GM18858 (cell line): ENCODE results near the gene UBE2V1.
"Not testable (repeated sequence)": the region's sequence is repeated elsewhere in the genome, so short reads cannot be mapped to it uniquely, and the experiment has no call there.

Source experiments
- ATAC-seq: cut with Tn5 transposase; IDR thresholded peaks from one replicate; pipeline ENCODE4 v1.9.1; 2021; ENCODE audit not compliant: unreplicated experiment

UBE2V1 gene

DNA sequence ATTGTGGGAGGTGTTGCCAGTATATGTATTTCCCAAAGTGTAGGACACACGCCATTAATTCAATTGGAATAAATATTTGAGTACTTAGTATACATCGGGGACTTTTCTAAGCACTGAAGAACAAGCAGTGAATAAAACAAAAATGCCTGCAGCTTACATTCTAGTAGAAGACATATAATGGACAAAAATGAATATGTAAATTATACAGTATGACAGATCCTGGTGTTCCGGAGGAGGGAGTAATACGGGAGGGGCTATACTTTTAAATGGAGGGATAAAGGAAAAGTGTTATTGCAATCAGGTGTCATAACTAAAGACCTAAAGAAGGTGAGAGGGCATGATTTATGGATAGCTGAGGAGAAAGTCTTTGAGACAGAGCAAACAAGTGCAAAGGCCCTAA, 15.1 kb downstream of the UBE2V1 start:
- no peak for ATAC-seq

DNA sequence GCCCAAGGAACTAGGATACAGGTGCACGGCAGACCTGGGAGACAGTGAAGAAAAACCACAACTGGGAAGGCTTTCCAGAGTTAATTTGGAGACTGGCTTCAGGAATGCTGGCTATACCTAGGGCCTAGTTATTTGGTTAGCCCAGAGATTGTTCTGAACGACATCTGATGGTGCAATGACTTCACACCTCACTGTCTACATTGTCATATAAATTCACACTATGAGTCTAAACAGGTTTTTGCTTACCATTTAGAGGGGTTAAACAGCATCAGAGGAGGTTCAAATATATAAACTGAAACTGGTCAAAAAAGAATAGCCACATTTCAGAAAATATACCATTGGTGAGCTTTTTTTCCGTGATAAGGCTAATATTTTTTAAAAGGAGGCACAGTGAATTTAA, 16.7 kb downstream of the UBE2V1 start:
- no peak for ATAC-seq

DNA sequence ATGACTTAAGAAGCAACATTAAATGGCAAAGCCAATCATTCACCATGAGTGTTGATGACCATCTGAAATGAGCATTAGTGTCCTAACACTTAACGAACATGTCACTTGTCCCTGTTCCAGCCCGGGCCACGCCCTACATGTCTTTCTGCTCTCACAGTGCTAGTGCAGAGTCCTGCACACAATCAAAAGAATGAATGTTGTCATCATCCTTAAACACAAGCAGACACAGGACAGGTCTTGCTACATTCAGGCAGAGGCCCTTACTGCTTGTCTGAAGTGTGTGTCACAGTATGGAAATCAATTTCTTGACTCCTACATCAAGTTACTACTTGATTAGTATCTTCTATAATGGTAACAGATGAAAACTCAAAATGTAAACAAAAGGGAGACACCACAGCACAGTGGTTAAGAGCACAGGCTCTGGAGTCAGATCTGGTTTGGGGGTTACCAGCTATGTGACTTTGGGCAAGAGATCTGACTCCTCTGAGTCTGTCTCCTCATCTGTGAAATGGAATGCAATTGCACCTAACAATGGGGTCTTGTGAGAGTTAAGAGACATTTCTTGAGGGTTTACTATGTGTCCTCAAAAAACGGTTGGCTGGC, 17.4 kb downstream of the UBE2V1 start:
- no peak for ATAC-seq

DNA sequence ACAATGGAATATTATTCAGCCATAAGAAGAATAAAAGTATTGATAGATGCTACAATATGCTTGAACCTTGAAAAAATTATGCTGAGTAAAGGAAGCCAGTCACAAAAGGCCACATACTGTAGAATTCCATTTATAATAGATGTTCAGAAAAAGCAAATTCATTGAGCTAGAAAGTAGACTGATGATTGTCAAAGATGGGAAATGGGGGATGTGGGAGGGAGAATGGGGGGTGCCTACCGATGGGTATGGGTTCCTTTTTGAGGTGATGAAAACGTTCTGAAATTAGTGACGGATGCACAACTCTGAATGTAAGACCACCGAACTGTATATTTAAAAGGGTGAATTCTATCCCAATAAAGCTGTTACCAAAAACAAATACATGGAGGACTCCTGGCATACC, 18.4 kb downstream of the UBE2V1 start:
- ATAC-seq: no peak

DNA sequence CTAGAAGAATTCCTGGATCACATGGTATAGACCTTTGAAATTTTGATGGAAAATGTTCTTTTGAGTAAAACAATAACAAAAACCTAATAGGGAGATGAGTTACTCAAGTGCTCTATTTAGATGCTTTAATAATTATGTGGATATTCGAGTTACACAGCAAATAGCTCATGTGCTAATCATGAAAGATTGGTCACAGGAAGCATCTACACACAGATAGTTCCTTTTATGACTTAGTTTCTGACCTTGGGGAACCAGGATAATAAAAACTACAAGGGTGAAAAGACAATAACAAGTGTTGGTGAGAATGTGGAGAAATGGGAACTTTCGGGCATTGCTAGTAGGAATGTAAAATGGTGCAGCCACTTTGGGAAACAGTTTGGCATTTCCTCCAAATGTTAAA, 19.7 kb downstream of the UBE2V1 start:
- no peak for ATAC-seq

DNA sequence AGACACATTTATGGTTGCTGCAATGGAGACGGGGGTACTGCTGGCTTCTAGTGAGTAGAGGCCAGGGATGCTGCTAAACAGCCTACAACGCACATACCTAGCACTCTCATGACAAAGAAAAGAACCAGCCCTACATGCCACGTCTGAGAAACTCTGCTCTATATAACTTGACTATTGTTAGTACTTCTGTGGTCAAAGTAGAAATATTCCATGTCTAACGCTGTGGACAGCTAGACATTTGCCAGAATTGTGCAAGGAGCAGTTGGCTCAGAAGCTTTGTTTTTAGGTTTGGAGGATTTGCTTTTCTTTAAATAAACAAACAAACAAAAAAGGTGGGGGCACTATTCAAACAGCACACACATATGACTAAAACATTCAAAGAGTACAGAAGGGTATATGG, 20.5 kb downstream of the UBE2V1 start:
- no peak for ATAC-seq

DNA sequence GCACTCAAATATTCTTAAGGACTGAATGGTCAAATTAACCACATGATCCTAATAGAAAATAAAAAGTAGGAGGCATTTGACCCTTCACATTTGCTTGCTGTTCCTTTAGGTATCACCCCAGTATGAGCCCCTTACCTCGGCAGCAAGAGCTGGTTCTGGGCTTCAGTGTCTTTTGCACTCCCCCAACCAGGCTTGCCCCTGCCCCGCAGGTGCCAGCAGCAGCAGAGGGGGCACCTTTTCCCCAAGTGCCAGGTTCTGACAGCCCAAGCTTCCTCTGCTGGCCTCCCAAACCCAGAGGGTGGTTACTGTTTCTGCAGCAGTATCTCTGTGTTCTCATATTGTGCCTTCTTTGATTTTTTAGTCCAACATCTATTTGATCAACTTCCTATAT, 23.2 kb downstream of the UBE2V1 start:
- no peak for ATAC-seq

DNA sequence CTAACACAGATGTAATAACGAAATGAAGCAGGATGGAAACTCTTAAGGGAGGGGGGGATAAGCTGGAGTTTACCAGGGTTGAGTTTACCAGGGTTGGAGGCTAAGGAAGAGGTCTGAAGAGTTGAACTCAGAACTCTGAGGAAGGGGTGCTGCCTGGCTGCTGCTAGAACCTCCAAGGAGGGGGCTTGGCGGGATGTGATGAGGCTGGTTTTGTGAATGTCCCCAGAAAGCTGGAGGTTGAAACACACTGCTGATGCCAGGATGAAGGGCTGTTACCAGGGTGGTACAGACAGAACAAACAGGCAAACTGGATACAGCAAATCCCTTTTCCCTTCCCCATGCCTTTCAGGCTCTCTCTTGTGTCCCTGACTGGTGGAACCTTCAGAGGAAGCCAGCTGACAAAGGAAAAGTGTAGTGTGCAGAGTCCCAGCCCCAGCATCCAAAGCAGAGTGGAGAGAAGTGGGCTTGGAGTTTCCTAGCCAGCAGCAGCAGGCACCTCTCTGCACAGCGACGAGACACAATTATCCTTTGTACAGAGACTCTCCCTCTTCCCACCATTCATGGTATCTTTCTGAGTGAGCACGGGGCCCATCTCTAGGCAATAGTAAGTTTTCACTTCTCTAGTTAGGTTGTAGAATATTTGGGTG, 23.7 kb downstream of the UBE2V1 start:
- ATAC-seq: no peak

DNA sequence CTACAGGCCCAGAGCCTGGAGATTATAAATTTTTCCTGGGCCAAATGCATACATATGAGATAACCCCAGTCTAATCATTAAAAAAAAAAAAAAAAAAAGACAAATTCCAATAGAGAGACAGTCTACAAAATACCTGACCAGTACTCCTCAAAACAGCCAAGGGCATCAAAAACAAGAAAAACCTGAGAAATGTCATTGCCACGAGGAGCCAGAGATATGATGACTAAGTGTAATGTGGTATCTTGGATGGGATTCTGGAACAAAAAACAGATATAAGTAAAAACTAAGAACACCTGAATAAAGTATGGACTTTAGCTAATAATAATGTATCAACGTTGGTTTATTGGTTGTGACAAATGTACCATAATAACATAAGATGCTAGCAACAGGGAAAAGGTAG, 24.9 kb downstream of the UBE2V1 start:
- no peak for ATAC-seq

DNA sequence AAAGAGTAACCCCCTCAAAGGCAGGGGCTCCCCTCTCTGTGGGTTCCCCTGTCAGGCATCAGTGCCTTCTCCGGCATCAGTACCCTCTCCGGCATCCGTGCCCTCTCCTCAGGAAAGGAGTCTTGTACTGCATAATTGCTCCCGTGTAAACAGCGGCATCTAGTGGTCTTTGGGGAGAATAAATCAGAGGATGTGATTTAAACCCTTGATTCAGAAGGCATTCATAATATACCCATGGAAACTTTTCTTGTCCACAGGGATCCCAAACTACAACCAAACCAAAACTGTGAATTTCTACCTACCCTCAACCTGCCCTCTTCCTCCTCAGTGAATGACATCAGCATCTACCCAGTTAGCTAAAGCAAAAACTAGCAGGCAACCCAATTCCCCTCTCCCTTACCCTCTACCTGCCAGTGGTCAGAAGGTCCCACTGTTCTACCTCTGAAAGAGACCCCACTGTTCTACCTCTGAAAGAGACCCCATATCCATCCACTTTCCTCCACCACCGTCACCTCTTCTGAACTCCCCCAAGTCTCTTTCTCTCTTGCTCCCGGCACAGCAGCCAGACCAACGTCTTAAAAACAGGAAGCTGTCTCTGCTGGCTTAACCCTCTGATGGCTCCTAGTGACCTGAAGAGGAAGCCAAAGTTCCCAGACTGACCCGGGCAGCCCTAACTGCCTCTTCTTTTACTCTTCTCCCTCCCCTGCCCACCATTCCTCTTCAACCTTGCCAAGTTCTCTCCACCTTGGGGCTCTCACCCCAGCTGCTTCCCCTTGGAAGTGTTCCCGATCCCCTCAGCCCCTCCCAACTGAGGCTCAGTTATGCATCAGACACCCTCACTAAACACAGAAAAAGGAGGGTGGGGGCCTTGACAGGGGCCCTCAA, 27.2 kb downstream of the UBE2V1 start:
- no peak for ATAC-seq

DNA sequence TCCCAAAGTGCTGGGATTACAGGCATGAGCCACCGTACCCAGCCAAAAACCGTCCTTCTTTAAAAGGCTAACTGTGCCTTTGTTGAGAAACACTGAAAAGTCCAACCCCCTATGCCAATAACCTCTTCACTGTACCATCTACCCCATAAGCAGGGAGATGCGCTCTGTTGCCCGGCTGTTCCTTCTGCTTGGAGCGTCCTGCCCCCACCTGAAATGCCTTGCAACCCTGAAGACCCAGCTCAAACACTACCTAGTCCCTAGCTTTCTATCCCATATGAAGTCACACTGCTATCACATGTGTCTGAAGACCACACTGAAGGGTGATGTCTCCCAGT, 27.8 kb downstream of the UBE2V1 start:
- ATAC-seq: no peak

DNA sequence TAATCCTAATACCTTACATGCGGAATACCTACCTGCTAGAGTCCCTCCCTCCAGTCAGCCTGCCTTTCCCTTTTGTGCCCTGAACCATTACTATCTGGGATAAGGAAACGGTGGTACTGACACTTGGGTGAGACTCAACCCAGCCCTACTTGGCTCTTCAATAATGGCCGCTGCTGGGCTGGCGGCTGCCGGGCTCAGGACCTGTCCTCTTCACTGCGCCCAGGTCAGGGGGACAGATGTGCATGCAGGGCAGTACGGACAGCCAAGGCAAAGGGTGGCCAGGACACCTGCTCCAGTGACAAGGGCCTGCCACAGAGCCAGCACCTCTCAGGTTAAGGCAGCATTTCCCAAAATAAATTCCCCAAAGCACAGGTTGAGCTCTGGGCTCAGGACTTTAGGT, 29.9 kb downstream of the UBE2V1 start:
- no peak for ATAC-seq

DNA sequence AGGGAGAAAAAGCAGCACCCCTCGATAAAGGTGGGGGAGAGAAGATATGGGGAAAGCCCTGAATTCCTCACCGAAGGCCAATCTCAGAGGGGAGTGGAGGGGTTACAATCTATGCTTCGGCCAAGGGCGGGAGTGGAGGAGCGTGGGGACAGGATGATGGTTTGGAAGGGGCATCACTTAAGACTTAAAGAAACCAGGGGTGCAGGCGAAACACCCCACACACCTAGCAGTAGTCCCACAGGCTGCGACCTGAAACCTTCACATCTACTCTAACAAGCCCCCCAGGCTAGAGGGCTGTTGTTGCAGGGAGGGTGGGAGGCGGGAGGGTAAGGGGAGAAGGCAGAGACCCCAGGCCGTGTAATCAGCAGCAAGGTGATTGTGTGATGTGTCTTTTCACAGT, 30.9 kb downstream of the UBE2V1 start:
- ATAC-seq: not testable (repeated sequence)

DNA sequence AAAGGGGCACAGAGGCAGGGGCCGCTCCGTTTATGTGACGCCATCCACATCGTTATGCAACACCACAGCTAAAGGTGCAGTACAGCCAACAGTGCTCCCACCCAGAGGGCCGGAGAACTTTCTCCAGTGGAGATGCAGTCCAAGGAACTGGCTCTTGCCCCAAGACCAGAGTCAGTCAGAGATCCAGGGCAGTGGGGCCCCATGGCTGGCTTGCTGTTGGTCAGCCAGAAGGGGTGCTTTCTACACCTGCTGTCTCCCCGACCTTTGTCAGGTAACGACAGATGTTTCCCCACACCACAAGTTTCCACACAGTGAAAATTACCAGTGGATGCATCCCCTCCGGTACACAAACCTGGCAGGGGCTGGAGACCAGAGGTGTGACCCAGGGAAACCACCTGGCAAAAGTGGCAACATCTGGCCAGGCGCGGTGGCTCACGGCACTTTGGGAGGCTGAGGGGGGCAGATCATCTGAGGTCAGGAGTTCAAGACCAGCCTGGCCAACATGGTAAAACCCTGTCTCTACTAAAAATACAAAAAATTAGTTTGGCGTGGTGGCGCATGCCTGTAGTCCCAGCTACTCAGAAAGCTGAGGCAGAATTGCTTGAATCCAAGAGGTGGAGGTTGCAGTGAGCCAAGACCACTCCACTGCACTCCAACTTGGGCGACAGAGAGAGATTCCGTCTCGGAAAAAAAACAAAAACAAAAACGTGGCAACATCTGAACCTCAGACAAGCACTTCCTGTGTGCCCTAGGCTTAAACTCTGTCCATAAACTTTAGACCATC, 34.9 kb downstream of the UBE2V1 start:
- no peak for ATAC-seq

DNA sequence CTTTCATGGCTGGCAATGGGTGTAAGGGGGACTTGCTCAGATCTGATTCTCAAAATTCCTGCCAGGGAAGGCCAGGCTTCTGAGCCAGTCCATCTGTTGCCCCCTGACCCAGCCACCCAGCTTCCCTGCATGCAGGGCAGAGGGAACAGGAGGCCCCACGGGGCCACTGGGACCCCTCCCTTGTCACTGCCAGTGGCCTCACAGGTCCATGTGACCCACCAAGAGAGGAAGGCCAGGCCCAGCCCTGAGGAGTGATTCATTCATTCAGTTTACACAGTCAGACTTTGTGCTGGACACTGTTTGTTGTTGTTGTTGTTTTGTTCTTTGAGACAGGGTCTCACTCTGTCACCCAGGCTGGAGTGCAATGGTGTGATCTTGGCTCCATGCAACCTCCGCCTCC, 39.5 kb downstream of the UBE2V1 start:
- no peak for ATAC-seq

DNA sequence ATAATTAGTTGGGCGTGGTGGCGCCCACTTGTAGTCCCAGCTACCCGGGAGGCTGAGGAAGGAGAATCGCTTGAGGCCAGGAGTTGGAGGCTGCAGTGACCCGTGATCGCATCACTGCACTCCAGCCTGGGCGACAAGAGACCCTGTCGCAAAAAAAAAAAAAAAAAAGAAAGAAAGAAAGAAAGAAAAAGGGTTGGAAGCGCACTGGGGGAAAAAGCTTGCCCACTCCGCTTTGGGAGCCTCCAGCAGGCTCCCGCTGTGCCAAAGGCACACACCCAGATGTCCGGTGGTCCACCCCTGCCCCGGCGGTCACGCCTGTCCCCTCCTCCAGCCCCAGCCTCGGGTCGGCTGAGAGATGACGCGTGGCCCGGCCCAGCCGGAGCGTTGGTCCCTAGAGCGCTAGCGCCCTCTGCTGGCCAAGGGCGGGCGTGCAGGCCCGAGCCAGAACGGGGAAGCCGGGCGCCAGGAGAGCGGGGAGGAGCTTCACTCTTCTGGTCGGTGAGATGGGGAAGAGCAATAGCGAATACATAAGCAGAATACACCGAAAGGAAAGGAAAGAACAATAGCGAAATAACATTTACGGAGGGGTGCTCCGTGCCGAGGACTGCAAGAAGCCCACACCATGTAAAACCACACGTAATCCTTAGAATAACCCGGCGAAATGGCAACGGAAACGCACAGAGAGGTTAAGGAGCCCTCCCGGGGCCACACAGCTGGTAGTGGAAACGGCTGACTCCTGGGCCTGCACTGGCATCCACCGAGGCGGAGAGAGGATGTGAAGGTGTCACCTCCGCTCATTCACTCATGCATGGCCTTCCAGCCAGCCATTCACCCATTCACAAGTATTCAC, 41.7 kb downstream of the UBE2V1 start:
- peak; percentile 69 for ATAC-seq

DNA sequence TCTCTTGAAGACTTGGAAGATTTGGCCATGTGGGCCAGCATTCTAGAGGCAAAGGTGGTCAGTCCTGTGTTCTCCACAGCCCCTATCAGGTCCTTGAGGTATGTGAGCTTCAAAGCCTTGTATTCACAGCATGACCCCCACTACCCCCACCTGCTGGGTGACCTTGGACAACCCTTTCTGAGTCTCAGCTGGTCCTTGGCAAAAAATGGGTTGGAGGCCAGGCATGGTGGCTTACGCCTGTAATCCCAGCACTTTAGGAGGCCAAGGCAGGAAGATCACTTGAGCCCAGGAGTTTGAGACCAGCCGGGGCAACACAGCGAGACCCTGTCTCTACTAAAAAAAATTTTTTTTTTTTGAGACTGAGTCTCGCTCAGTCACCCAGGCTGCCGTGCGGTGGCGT, 42.6 kb downstream of the UBE2V1 start:
- no peak for ATAC-seq

DNA sequence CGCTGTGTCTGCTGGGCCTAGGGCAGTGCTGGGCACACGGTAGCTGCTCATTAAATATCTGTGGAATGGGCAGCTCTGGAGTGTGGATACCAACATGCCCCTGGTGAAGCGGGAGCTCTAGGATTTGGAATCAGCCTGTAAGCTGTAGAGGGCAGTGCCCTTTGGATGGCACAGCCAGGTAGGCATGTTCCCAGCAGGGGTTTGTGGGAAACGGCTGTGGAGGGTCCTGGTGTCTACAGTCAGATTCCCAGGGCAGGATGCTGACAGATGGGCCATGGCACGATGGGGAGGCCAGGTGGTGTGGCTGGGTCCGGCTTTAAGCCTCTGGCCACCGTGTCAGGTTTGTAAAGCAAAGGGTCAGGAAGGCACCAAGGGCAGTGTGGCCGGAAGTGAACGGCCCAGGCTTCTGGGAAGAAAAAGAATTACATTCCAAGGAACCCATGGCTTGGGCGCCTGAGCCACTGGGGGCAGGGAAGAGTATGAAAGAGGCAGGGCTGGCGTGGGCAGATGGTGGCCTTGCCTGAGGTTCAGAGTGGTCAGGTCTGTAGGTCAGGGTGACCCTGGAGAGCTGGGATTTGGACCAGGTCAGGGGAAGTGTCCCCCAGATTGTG, 44.8 kb downstream of the UBE2V1 start:
- ATAC-seq: no peak

DNA sequence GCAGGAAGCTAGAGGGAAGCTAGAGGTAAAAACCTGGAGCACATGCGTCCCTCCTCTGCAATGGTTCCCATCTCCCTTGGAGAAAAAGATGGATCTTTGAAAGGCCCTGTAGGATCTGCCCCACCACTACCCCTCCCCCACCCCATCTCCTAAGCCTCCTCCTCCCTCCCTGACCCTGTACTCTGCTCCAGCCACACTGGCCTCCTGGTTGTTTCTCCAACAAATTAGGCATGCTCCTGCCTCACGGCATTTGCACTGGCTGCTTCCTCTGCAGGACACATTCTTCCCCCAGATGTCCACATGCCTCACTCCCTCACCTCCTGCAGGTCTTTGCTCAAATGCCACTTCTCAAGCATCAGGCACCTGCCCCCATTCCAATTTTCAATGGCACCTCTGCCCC, 45.5 kb downstream of the UBE2V1 start:
- no peak for ATAC-seq

DNA sequence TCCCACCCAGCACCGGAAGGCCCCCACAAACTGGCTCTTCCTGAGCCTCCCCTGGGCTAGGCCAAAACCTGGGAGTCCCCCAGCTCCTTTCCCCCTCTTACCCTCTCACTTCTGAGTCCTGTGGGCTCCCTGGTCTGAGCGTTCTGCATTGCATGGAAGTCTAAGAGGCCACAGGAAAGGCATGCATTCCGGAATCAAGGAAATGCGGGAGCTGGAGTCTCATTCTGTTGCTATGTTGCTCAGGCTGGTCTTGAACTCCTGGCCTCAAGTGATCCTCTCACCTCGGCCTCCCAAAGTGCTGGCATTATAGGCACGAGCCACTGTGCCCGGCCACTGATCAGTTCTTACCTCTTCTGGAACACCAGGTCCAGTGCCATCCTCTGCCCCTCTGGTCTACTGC, 45.9 kb downstream of the UBE2V1 start:
- ATAC-seq: no peak
